Measurements from ENCODE around the gene TMEM52. TPM values are rescaled to one million over a fixed set of nuclear protein-coding genes. Genes with fewer than 3 reads are reported as not detected.

TMEM52 gene
- total and polyA plus RNA-seq, 2 of the 13 experiments (the other 11 are each of a cell fraction or from before 2014, with no cell fraction given): 13.2 to 18.7 TPM

- TF ChIP-seq, protein P1, sequence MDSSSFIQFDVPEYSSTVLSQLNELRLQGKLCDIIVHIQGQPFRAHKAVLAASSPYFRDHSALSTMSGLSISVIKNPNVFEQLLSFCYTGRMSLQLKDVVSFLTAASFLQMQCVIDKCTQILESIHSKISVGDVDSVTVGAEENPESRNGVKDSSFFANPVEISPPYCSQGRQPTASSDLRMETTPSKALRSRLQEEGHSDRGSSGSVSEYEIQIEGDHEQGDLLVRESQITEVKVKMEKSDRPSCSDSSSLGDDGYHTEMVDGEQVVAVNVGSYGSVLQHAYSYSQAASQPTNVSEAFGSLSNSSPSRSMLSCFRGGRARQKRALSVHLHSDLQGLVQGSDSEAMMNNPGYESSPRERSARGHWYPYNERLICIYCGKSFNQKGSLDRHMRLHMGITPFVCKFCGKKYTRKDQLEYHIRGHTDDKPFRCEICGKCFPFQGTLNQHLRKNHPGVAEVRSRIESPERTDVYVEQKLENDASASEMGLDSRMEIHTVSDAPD (CRISPR knock-in tag; IDR thresholded peaks at IDR 0.05): no peak
- no peak for TF ChIP-seq ARID2 (CRISPR knock-in tag; IDR thresholded peaks at IDR 0.05; ENCODE audit: borderline replicate concordance)
- TF ChIP-seq SMC3 (IDR thresholded peaks at IDR 0.05; ENCODE audit: low read length): no peak
- TF ChIP-seq ZNF234 (CRISPR knock-in tag; conservative IDR thresholded peaks at IDR 0.05): no peak
- peak; percentile 9 for TF ChIP-seq ZNF883 (CRISPR knock-in tag; IDR thresholded peaks at IDR 0.05; ENCODE audit: not compliant biosample characterization)
- TF ChIP-seq ZNF513 (CRISPR knock-in tag; conservative IDR thresholded peaks at IDR 0.05): no peak
- TF ChIP-seq, protein P2, sequence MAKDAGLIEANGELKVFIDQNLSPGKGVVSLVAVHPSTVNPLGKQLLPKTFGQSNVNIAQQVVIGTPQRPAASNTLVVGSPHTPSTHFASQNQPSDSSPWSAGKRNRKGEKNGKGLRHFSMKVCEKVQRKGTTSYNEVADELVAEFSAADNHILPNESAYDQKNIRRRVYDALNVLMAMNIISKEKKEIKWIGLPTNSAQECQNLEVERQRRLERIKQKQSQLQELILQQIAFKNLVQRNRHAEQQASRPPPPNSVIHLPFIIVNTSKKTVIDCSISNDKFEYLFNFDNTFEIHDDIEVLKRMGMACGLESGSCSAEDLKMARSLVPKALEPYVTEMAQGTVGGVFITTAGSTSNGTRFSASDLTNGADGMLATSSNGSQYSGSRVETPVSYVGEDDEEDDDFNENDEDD (CRISPR knock-in tag; IDR thresholded peaks at IDR 0.05; ENCODE audit: borderline replicate concordance): no peak
- no peak for TF ChIP-seq ZFP36 (IDR thresholded peaks at IDR 0.05; ENCODE audit: borderline replicate concordance, low read depth, low read length, partially characterized antibody)
- no peak for TF ChIP-seq NR3C1 (CRISPR knock-in tag; IDR thresholded peaks at IDR 0.05)
- TF ChIP-seq KLF11 (CRISPR knock-in tag; IDR thresholded peaks at IDR 0.05): no peak
- no peak for TF ChIP-seq YEATS4 (CRISPR knock-in tag; IDR thresholded peaks at IDR 0.05; ENCODE audit: borderline replicate concordance)
- no peak for TF ChIP-seq KLF16 (CRISPR knock-in tag; IDR thresholded peaks at IDR 0.05)
- TF ChIP-seq CREM (IDR thresholded peaks at IDR 0.05): no peak
- no peak for TF ChIP-seq CREM (CRISPR knock-in tag; IDR thresholded peaks at IDR 0.05)
- TF ChIP-seq KDM4B (CRISPR knock-in tag; IDR thresholded peaks at IDR 0.05): no peak
- TF ChIP-seq SIN3B (IDR thresholded peaks at IDR 0.05; ENCODE audit: low read length): no peak
- TF ChIP-seq, protein P3, sequence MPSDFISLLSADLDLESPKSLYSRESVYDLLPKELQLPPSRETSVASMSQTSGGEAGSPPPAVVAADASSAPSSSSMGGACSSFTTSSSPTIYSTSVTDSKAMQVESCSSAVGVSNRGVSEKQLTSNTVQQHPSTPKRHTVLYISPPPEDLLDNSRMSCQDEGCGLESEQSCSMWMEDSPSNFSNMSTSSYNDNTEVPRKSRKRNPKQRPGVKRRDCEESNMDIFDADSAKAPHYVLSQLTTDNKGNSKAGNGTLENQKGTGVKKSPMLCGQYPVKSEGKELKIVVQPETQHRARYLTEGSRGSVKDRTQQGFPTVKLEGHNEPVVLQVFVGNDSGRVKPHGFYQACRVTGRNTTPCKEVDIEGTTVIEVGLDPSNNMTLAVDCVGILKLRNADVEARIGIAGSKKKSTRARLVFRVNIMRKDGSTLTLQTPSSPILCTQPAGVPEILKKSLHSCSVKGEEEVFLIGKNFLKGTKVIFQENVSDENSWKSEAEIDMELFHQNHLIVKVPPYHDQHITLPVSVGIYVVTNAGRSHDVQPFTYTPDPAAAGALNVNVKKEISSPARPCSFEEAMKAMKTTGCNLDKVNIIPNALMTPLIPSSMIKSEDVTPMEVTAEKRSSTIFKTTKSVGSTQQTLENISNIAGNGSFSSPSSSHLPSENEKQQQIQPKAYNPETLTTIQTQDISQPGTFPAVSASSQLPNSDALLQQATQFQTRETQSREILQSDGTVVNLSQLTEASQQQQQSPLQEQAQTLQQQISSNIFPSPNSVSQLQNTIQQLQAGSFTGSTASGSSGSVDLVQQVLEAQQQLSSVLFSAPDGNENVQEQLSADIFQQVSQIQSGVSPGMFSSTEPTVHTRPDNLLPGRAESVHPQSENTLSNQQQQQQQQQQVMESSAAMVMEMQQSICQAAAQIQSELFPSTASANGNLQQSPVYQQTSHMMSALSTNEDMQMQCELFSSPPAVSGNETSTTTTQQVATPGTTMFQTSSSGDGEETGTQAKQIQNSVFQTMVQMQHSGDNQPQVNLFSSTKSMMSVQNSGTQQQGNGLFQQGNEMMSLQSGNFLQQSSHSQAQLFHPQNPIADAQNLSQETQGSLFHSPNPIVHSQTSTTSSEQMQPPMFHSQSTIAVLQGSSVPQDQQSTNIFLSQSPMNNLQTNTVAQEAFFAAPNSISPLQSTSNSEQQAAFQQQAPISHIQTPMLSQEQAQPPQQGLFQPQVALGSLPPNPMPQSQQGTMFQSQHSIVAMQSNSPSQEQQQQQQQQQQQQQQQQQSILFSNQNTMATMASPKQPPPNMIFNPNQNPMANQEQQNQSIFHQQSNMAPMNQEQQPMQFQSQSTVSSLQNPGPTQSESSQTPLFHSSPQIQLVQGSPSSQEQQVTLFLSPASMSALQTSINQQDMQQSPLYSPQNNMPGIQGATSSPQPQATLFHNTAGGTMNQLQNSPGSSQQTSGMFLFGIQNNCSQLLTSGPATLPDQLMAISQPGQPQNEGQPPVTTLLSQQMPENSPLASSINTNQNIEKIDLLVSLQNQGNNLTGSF (CRISPR knock-in tag; IDR thresholded peaks at IDR 0.05): no peak
- TF ChIP-seq MED13 (CRISPR knock-in tag; IDR thresholded peaks at IDR 0.05): no peak
- TF ChIP-seq EP300 (IDR thresholded peaks at IDR 0.05; ENCODE audit: low read depth in 2 of 2, low read length in 2 of 2): no peak
- TF ChIP-seq EP300 (CRISPR knock-in tag; IDR thresholded peaks at IDR 0.05; ENCODE audit: borderline replicate concordance): 0 out of 2 replicates have a peak, but pooled peaks have one; percentile 10
These were observed 26.9 kb downstream of the TMEM52 start (continued) for GRCh38 chr1:1892079-1892762.
